Ascending aorta (tissue), 2 donors: ENCODE results near the gene TAS2R8. TPM values are rescaled to one million over a fixed set of nuclear protein-coding genes. Genes with fewer than 3 reads are reported as not detected.
"Not testable (repeated sequence)": the region's sequence is repeated elsewhere in the genome, so short reads cannot be mapped to it uniquely, and the experiment has no call there.

Source experiments
- DNase-seq, 2 donors: peaks; one replicate each; pipeline ENCODE4 v3.0.0-alpha.2; 2019; ENCODE audit warnings: low spot score in 2 of 2
- H3K27ac ChIP-seq, 2 donors: fragments of 200-600 bp; sonication (generic); one replicate each; pipeline ENCODE4 v1.5.1; 2016 to 2017; ENCODE audit warnings: mild to moderate bottlenecking in 1 of 2
- H3K27me3 ChIP-seq: fragments of 200-600 bp; sonication (generic); one replicate; pipeline ENCODE4 v1.5.1; 2017
- H3K36me3 ChIP-seq, 2 donors: fragments of 200-600 bp; sonication (generic); one replicate each; pipeline ENCODE4 v1.5.1; 2016
- H3K4me1 ChIP-seq, 2 donors: fragments of 200-600 bp; sonication (generic); one replicate each; pipeline ENCODE4 v1.5.1; 2016 to 2017; ENCODE audit warnings: mild to moderate bottlenecking in 1 of 2
- H3K4me3 ChIP-seq, 2 donors: fragments of 200-600 bp; sonication (generic); one replicate each; pipeline ENCODE4 v1.5.1; 2016 to 2017; ENCODE audit warnings: mild to moderate bottlenecking in 1 of 2
- H3K9me3 ChIP-seq, 2 donors: fragments of 200-600 bp; sonication (generic); one replicate each; pipeline ENCODE4 v1.5.1; 2016
- intact Hi-C: fragments of 100-400 bp; cut with DNase I; formaldehyde crosslinking; loops from one replicate; pipeline ENCODE4 v1.15.1; 2023
- total RNA-seq: library from RNA; depleted of rRNA; stranded (reverse); fragments of >200 nt; gene quantifications from one replicate; pipeline ENCODE4 v1.1.0, GENCODE V29; 2016
- TF ChIP-seq, protein P1 (sequence below), 3 experiments: fragments of 200-600 bp in 2 of 3; fragments of 450-650 bp in 1 of 3; sonication (generic) in 2 of 3; IDR thresholded peaks; one replicate each; pipeline ENCODE4 v1.5.1; 2016 to 2019; ENCODE audit warnings: antibody characterized with exemption in 3 of 3, mild to moderate bottlenecking in 1 of 3, moderate library complexity in 1 of 3

The TAS2R8 gene
- total RNA-seq, 1 donor from 2014 or later = not detected

DNA sequence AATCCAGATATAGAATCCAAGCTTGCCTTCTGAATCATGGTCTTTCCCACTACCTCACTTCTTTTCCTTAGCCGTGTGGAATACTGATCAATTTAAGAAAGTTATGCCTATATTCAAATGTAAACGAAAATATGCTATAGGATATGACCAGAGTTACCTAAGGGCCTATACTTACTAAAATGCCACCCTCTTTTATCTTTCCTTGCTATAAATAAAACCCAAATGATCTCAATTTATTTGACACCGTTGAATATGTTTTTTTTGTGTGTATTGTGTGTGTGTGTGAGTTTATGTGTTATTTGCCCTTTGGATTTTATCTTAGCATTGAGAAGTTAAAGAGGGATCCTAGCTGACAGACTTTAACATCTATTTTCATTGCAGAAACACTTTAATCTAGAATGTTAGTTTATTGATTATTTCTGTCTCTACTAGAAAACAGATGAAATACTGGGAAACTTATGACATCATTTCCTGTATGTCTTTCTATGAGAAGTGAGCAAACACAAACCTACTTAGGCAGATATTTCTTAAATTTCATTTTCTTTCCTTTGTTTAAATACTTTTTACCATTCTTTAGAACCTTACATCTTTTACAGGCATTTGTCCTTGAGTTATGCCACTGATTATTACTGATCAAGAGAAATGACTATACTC lies 4.9 kb upstream of the TAS2R8 start:
- TF ChIP-seq, protein P1, sequence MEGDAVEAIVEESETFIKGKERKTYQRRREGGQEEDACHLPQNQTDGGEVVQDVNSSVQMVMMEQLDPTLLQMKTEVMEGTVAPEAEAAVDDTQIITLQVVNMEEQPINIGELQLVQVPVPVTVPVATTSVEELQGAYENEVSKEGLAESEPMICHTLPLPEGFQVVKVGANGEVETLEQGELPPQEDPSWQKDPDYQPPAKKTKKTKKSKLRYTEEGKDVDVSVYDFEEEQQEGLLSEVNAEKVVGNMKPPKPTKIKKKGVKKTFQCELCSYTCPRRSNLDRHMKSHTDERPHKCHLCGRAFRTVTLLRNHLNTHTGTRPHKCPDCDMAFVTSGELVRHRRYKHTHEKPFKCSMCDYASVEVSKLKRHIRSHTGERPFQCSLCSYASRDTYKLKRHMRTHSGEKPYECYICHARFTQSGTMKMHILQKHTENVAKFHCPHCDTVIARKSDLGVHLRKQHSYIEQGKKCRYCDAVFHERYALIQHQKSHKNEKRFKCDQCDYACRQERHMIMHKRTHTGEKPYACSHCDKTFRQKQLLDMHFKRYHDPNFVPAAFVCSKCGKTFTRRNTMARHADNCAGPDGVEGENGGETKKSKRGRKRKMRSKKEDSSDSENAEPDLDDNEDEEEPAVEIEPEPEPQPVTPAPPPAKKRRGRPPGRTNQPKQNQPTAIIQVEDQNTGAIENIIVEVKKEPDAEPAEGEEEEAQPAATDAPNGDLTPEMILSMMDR (IDR thresholded peaks at IDR 0.05) = no peak
- DNase-seq = no peak
- Histone ChIP-seq H3K4me1 (no peaks in the 10 kb centered on the region), H3K27ac (no peak overlapping the region), H3K36me3 (no peaks in the 10 kb centered on the region), H3K9me3 (no peaks in the 10 kb centered on the region), H3K4me3 (no peak overlapping the region), H3K27me3 (no peaks in the 10 kb centered on the region)
- intact Hi-C loops = no loop called here

DNA sequence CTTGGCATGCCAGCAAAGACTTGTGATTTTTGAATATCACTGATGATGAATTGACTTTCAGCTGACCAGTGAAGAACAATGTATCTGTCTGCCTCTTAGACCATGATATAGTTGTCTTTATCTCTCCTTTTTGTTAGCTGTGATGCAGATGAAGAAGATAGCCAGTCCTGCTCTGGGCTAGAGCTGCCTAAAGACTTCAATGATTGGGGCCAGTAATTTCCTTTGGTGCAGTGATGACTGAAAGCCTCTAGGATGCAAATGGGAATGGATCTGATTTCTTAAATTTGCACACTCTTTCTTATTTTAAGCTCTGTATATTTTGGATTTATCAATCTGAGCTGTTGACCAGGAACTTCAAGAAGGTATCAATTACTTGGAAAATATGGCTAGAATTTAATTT lies 3.0 kb upstream of the TAS2R8 start, which contains the start of gene TAS2R9:
TAS2R9 (minus strand) TSS at position 101 of the 400 bp plus-strand sequence; CDS start at position 8, 93 bp downstream.
- intact Hi-C loops = no loop called here
- Histone ChIP-seq H3K27ac (no peak within 1 kb of the TSS), H3K4me3 (no peak within 1 kb of the TSS), H3K27me3 (no peaks in the 10 kb centered on the region), H3K4me1 (no peaks in the 10 kb centered on the region), H3K36me3 (no peaks in the 10 kb centered on the region), H3K9me3 (no peaks in the 10 kb centered on the region)
- TF ChIP-seq, protein P1 (IDR thresholded peaks at IDR 0.05) = no peak
- DNase-seq = no peak

DNA sequence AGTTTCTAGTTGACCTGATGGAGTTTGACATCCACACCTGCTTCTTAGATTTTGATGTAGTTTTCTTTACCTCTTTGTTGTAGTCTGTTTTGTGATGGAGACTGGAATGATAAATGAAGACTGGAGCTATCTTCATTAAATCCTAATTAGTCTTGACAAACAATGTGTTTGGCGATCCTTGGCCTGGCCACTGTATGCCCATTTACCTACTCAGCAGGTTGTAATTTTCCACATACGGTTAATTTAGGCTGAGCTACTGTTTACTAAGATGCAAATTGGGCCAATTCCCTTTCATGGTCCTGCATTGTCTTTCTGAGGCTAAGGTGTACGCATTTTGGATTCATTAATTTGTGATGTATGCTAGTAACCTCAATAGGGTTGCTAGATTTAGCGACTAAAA lies 4.5 kb downstream of the TAS2R8 start, which contains the start of gene TAS2R7:
TAS2R7 (minus strand) TSS at position 41 of the 400 bp plus-strand sequence. CDS start 57 bp downstream, outside the sequence.
- Histone ChIP-seq H3K27me3 (no peaks in the 10 kb centered on the region), H3K36me3 (no peaks in the 10 kb centered on the region), H3K9me3 (no peaks in the 10 kb centered on the region), H3K4me1 (no peaks in the 10 kb centered on the region), H3K27ac (no peak within 1 kb of the TSS), H3K4me3 (no peak within 1 kb of the TSS)
- intact Hi-C loops = no loop called here
- DNase-seq = no peak
- TF ChIP-seq, protein P1 (IDR thresholded peaks at IDR 0.05) = no peak

DNA sequence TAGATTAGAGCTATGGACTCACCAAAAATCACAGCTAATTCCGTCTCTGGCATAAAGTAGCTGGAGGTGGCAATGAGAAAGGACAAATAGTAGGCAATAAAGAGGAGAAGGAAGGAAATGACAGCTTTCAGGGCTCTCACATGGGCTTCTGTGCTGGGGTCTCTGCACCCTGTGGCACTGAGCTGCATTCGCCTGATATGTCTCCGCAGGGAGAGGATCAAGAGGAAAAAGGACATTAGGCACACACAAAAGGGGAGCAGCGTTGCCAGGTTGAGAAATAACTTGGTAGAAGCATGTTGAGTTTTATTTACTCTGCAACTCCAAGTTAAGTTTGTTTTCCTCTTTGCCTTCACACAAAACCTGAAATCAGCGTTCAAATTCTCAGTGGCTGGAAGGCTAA lies 5.3 kb downstream of the TAS2R8 start:
- TF ChIP-seq, protein P1 (IDR thresholded peaks at IDR 0.05) = no peak
- no peak overlapping the region for H3K4me3 ChIP-seq
- H3K36me3 ChIP-seq = no peaks in the 10 kb centered on the region

DNA sequence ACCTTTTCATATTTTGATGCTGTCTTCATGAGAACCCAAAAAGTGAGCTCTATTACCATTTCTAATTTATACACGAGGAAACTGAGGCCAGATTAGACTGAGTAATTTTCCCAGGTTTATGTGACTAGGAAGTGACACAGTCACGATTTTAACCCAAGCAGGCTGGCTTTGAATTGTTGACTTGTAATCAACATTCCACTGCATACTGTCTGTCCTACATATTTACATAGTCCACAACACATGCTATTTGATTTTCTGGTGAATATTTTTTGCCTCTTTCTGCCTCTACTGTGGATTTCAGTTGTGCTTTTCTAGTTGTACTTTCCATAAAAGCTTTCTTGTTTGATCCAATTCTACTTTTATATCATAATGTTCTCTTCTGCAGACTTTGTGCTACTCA lies 12.9 kb downstream of the TAS2R8 start:
- TF ChIP-seq, protein P1 (IDR thresholded peaks at IDR 0.05) = no peak
- intact Hi-C loops = no loop called here
- Histone ChIP-seq H3K27me3 (no peaks in the 10 kb centered on the region), H3K4me3 (no peak overlapping the region), H3K27ac (no peak overlapping the region), H3K4me1 (no peaks in the 10 kb centered on the region), H3K9me3 (no peaks in the 10 kb centered on the region), H3K36me3 (no peaks in the 10 kb centered on the region)
- DNase-seq = no peak

More for the DNA sequence above, 5.3 kb downstream of the TAS2R8 start:
- DNase-seq = no peak
- Histone ChIP-seq H3K4me1 (no peaks in the 10 kb centered on the region), H3K9me3 (no peaks in the 10 kb centered on the region), H3K27ac (no peak overlapping the region), H3K27me3 (no peaks in the 10 kb centered on the region)
- intact Hi-C loops = no loop called here

DNA sequence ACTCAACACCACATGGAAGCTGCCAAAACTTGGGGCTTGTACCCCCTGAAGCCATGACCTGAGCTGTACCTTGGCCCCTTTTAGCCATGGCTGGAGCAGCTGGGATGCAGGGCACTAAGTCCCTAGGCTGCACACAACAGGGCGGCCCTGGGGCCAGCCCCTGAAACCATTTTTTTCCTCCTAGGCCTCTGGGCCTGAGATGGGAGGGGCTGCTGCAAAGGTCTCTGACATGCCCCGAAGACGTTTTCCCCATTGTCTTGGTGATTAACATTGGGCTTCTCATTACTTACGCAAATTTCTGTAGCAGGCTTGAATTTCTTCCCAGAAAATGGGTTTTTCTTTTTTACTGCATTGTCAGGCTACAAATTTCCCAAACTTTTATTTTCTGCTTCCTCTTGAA lies 15.3 kb downstream of the TAS2R8 start:
- H3K27ac ChIP-seq, intact Hi-C loops: not testable (repeated sequence)

More for the DNA sequence above, 15.3 kb downstream of the TAS2R8 start:
- not testable (repeated sequence) for H3K9me3 ChIP-seq, H3K27me3 ChIP-seq, DNase-seq, H3K4me1 ChIP-seq, H3K36me3 ChIP-seq, H3K4me3 ChIP-seq
